ENCODE measurements around the gene NUP54.

NUP54 gene

DNA sequence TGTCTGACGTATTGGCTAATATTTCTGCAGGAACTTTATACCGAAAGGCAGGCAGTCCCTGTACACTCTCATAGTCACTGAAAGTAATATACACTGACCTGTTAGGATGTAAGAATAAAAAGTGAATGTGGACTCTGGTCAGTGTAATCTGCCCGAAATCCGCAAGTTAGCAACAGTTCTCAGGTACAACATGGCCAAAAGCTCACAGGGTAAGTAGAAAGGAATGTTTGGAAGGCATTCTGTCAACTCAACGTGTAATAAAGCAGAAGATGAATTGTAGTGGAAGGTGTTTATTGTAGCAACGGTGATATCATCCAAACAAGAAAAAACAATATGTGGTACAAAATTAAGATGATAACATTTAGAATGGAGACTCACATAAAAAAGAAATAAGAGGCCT, 26.0 kb upstream of the NUP54 start:
- H3K4me3 ChIP-seq (ENCODE audit: low read length) = no peak overlapping the region
- no peak for TF ChIP-seq ZNF274 (IDR thresholded peaks at IDR 0.05; ENCODE audit: low read depth, low read length)

DNA sequence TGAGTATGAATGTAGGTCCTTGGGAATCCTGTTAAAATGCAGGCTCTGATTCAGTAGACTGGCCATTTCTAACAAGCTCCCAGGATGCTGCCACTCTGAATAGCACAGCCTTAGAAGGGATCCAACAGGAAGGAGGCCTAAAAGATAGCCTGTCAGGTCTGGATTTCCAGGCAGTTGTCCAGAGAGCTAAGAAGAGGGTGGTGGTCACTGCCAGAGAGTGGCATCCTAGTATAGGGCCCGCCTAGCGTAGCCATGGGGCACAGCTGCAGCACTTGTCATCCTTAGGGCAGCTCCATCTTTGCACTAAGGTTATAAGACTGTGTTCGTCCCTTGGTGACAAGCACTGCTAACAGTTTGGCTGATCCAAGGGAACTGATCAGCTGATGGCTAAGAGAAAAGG, 20.5 kb upstream of the NUP54 start:
- no peak for TF ChIP-seq ZNF274 (IDR thresholded peaks at IDR 0.05; ENCODE audit: low read depth, low read length)
- no peak overlapping the region for H3K4me3 ChIP-seq (ENCODE audit: low read length)

DNA sequence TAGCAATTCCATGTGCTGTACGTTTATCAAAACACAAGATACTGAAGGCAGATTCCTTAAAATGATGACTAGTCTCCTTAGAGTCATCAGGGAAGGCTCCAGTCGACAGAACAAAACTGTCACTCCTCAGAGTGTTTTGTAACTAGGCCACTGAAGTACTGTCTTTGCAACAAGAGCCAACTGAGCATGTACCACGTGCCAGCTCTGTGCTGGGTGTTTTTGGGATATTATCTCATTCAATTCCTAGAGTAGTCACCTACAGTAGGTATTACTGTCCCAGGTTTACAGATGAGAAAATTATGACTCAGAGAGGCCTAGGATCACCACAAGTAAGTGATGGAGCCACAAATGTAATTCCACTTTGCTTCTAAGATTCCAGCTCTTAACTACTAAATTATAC, 18.3 kb upstream of the NUP54 start:
- no peak overlapping the region for H3K4me3 ChIP-seq (ENCODE audit: low read length)
- no peak for TF ChIP-seq ZNF274 (IDR thresholded peaks at IDR 0.05; ENCODE audit: low read depth, low read length)

DNA sequence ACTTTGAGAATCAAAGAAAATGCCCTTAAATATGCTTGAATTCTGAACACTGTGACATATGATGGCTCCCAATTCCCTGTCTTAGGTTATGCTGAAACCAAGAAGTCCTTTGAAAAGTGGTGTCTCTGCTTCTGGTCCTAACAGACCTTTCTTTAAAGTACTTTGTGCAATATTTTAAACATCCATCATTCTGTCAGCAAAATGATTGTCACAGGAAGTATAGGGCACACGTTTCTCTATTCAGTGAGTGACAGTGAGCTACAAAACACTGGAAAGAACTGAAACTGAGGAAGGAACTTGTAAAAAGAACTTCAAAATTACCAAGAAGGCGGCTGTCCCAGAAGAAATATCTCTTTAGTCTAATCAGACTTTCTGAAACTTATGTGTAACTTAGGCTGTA, 12.2 kb upstream of the NUP54 start:
- TF ChIP-seq ZNF274 (IDR thresholded peaks at IDR 0.05; ENCODE audit: low read depth, low read length) = no peak
- no peak overlapping the region for H3K4me3 ChIP-seq (ENCODE audit: low read length)

DNA sequence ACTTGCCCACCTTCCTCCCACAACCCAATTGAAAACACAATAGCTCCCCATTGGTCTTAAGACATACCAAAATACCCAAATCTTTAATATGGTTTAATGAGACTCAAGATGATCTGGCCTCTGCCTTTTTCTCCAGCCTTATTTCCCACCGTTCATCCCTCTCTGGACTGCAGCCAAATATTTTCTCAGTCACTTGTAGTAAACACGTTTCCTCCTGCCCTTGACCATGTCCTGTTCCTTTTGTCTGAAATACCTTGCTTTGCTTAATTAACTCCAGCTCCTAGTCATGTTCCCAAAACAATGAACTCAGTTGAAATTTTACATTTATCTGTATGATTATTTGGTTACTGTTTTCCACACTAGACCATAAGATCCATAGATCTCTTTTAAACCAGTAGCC, 8.4 kb upstream of the NUP54 start:
- no peak for TF ChIP-seq ZNF274 (IDR thresholded peaks at IDR 0.05; ENCODE audit: low read depth, low read length)

DNA sequence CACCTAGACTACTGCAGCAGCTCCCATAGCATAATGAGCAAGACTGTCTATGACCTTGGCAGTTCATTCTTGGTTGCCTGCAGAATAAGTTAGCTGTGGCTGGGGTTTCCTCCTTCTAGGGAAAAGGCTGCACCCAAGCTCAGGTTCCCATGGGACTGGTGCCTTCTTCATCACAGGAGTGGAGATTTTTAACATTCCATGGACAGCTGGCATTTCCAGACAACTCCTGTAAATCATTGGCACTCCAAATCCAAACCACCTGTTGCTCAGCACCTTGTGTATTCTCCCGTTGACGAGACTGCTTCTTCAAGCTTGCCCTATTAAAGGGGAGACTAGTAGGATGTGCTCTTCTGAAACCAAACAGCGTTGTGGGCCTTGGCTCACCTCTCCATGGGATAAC, 7.8 kb upstream of the NUP54 start:
- no peak for TF ChIP-seq ZNF274 (IDR thresholded peaks at IDR 0.05; ENCODE audit: low read depth, low read length)
- H3K4me3 ChIP-seq (ENCODE audit: low read length) = no peak overlapping the region

More for the DNA sequence above, 8.4 kb upstream of the NUP54 start:
- H3K4me3 ChIP-seq (ENCODE audit: low read length) = no peak overlapping the region

DNA sequence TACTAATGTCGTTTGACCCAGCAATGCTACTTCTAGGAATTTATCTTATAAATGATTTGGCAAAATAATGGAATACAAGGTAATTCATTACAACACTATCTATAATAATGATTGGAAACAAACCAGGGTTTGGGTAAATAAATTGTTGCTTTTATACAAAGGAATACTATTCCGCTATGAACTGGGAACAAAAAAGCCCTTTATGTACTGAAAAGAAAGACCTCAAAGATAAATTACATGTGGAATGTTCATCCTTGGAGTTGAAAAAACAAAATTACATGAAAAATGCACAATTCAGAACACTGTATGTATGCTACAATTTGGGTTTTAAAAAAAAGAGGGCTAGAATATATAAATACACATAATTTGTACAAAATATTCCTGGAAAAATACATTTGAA, 5.2 kb upstream of the NUP54 start:
- TF ChIP-seq ZNF274 (IDR thresholded peaks at IDR 0.05; ENCODE audit: low read depth, low read length) = no peak
- H3K4me3 ChIP-seq (ENCODE audit: low read length) = no peak overlapping the region

DNA sequence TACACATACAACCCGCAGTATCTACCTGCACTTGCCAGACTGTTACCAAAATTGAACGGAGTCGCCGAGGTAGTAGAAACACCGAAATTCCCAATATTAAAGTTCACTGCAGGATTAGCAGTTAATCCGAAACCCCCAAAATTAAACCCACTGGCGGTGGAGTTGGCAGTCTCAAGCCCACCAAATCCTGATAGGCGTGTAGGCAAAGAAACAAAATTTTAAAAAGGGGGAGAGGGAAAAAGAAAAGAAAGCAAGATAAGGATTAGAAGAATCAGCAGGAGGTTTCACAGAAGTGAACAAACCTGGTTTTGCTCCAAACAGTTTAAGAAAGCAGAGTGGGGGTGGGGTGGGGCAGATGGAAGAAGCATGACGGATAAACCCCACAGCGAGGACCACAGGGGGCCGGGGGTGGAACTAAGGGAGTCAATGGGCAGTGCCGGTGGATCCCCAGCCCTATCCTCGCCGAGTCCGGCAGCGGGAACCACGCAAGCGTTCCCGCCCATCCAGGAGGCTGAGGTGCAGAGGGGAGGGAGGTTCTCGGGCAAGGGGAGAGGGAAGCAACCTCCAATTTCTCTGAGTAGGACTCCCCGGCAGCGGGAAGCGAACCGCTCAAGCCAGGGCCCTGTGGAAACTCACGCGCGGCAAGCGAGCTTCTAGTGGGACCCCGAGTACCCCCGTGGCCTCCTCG, 599 bp downstream of the NUP54 start:
- no peak for TF ChIP-seq ZNF274 (IDR thresholded peaks at IDR 0.05; ENCODE audit: low read depth, low read length)
- H3K4me3 ChIP-seq (ENCODE audit: low read length) = peak overlapping the region; percentile 84

DNA sequence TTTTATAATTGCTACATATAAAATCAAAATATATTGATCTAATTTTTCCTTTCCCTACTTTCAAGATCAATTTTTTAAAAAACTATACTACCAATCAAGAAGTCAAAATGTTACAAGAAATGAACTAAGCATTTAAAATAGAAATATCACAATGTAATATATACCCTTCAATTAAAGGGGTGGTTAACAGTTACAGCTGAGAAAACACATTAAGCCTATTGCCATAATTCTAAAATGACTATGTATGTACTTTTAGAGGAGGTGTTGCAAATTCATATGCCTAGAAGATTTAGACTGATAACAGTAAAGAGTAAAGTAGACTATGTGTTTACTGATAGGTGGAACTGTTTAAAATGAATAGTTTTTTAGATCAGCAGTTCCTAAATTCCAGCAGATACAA, 3.7 kb downstream of the NUP54 start:
- H3K4me3 ChIP-seq (ENCODE audit: low read length) = no peak overlapping the region
- no peak for TF ChIP-seq ZNF274 (IDR thresholded peaks at IDR 0.05; ENCODE audit: low read depth, low read length)

DNA sequence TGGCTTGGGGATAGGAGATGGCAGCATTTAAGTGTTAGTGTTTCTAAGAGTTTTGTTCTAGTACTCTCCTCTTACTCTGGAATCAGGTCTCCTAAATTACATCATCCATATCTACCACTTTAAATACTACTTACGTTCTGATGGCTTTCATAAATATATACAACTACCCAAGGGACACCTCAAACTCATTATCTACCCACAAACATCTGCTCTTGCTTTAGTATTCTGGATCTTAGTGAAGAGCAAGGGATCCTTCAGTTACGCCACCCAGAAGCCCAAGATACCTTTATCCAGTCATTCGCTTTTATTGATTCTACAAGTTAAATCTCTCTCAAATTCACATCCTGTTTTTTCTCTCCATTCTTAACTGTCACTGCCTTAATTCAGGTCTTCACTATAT, 7.0 kb downstream of the NUP54 start:
- H3K4me3 ChIP-seq (ENCODE audit: low read length) = no peak overlapping the region
- TF ChIP-seq ZNF274 (IDR thresholded peaks at IDR 0.05; ENCODE audit: low read depth, low read length) = no peak

DNA sequence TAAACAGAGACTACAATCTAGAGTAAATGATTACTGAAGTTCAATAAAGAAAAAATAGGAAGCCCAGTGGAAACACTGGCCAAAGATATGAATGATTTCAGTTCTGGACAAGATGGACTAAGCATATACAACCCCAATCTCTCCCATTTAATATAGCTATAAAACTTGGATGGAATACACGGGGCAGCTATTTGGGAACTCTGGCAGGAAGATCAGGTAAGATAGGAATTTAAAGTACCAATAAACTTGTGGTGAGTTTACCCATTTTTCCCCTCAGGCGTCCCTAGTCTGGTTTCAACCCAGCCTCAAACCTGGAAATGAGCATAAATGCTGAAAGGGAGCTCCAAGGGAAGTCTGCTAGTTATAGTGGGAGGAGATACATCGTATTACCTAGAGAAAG, 20.4 kb downstream of the NUP54 start:
- TF ChIP-seq ZNF274 (IDR thresholded peaks at IDR 0.05; ENCODE audit: low read depth, low read length) = no peak
- no peak overlapping the region for H3K4me3 ChIP-seq (ENCODE audit: low read length)

DNA sequence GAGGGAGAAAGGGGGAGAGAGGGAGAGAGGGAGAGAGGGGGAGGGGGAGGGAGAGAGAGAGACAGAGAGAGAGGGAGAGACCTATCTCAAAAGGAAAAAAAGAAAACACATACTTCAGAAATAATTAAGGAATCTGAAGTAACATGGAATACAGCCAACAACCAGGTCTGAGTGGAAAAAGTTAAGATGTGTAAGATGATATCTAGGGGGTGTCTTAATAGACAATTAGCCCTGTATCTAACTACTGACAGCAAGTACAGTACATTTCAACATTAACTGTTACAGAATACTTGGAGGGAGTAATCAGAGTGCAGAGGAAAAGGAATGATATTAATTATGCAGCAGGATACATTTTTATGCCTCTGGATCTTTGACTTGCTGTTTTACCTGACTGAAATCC, 22.4 kb downstream of the NUP54 start:
- no peak for TF ChIP-seq ZNF274 (IDR thresholded peaks at IDR 0.05; ENCODE audit: low read depth, low read length)
- no peak overlapping the region for H3K4me3 ChIP-seq (ENCODE audit: low read length)

DNA sequence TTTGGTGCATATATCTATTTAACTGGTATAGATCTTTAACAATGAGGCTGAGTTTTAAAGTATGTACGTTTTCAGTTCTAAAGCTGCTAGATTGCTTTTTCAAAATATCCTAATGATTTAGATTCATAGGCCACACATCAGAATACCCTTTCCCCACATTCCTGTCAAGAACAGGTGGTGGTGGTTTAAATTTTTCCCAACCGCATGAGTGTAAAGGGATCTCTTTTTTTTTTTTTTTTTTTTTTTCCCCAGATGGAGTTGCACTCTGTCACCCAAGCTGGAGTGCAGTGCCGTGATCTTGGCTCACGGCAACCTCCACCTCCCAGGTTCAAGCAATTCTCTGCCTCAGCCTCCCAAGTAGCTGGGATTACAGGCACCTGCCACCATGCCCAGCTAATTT, 28.0 kb downstream of the NUP54 start:
- TF ChIP-seq ZNF274 (IDR thresholded peaks at IDR 0.05; ENCODE audit: low read depth, low read length) = no peak

DNA sequence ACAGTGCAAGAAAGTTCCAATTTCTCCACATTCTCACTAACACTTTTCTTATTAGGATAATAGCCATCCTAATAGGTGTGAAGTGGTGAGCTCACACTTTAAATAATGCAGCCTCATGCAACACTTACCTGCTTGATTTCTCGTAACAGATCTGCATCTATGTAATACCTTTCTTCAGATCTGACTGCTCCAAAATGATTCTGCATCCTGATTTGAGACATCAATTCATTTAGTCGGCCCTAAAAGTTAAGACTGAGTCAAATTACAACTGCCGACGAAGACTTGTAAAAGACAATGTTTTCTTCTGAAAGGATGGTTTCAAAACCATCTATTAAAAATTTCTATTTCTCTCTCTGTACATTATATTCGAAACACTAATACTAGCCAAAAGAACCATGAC, 30.7 kb downstream of the NUP54 start:
- H3K4me3 ChIP-seq (ENCODE audit: low read length) = no peak overlapping the region
- TF ChIP-seq ZNF274 (IDR thresholded peaks at IDR 0.05; ENCODE audit: low read depth, low read length) = no peak

More for the DNA sequence above, 28.0 kb downstream of the NUP54 start:
- no peak overlapping the region for H3K4me3 ChIP-seq (ENCODE audit: low read length)

DNA sequence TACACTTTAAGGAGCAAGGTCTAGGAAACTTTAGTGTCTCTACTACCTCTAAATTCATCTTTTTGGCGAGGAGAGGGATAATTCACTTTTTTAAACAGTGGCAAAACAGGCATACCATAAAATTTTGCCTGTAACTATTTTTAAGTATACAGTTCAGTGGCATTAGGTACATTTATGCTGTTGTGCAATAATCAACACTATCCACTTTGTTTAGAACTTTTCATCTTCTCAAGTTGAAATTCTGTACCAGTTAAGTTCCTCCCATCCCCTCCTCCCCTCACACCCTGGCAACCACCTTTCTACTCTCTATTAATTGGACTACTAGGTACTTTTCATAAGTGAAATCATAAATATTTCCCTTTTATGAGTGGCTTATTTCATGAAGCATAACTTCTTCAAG, 31.4 kb downstream of the NUP54 start:
- no peak for TF ChIP-seq ZNF274 (IDR thresholded peaks at IDR 0.05; ENCODE audit: low read depth, low read length)
- no peak overlapping the region for H3K4me3 ChIP-seq (ENCODE audit: low read length)

Measured in GM08714 (cell line).